SK-N-SH (cell line): ENCODE results near the gene BORCS6.
A peak's percentile ranks its signal among the peaks of the same experiment; 100 is the strongest.

Experiments
- CTCF ChIP-seq: fragments of 200-600 bp; sonication (generic); IDR thresholded peaks from 2 replicates; pipeline ENCODE4 v1.6.1; 2017; ENCODE audit warnings: antibody characterized with exemption, mild to moderate bottlenecking, moderate library complexity
- EZH2phosphoT487 ChIP-seq: fragments of 200-600 bp; sonication (generic); IDR thresholded peaks from 2 replicates; pipeline ENCODE4 v1.6.1; 2017; ENCODE audit warnings: low read depth, mixed run types, mild to moderate bottlenecking, antibody characterized with exemption, moderate library complexity, borderline replicate concordance
- PBX3 ChIP-seq: IDR thresholded peaks from 2 replicates; pipeline ENCODE4; 2012
- POLR2AphosphoS5 ChIP-seq: IDR thresholded peaks from 2 replicates; pipeline ENCODE4 v1.6.1; 2012; ENCODE audit warnings: low read depth, low read length
- RFX5 ChIP-seq: IDR thresholded peaks from 2 replicates; pipeline ENCODE4 v1.6.1; 2012; ENCODE audit warnings: mild to moderate bottlenecking, improper control_type of control experiment, low read length
- SMC3 ChIP-seq: IDR thresholded peaks from 2 replicates; pipeline ENCODE4 v1.6.1; 2012; ENCODE audit warnings: low read depth, low read length, improper control_type of control experiment
- TEAD4 ChIP-seq: IDR thresholded peaks from 2 replicates; pipeline ENCODE4 v1.4.0; 2012; ENCODE audit warnings: mild to moderate bottlenecking, borderline replicate concordance; ENCODE audit not compliant: insufficient read depth
- USF1 ChIP-seq: IDR thresholded peaks from 2 replicates; pipeline ENCODE4 v1.4.0; 2012; ENCODE audit warnings: low read depth, borderline replicate concordance
- ZBTB33 ChIP-seq: IDR thresholded peaks from 2 replicates; pipeline ENCODE4 v1.4.0; 2012; ENCODE audit warnings: low read depth, borderline replicate concordance
- TF ChIP-seq, protein P1 (sequence below): IDR thresholded peaks from 2 replicates; pipeline ENCODE4 v1.6.1; 2012; ENCODE audit warnings: mild to moderate bottlenecking, low read depth, low read length, moderate library complexity

GRCh38 chr17:8151120-8151640 lies 38.8 kb downstream of the BORCS6 start:
- TF ChIP-seq CTCF (no peak), RFX5 (peak; percentile 97), POLR2AphosphoS5 (no peak), ZBTB33 (no peak), PBX3 (0 out of 2 replicates have a peak, but pooled peaks have one; percentile 3), SMC3 (no peak), TEAD4 (no peak), EZH2phosphoT487 (no peak), USF1 (no peak; the same call in 1 of the 2 replicates)
- TF ChIP-seq, protein P1, sequence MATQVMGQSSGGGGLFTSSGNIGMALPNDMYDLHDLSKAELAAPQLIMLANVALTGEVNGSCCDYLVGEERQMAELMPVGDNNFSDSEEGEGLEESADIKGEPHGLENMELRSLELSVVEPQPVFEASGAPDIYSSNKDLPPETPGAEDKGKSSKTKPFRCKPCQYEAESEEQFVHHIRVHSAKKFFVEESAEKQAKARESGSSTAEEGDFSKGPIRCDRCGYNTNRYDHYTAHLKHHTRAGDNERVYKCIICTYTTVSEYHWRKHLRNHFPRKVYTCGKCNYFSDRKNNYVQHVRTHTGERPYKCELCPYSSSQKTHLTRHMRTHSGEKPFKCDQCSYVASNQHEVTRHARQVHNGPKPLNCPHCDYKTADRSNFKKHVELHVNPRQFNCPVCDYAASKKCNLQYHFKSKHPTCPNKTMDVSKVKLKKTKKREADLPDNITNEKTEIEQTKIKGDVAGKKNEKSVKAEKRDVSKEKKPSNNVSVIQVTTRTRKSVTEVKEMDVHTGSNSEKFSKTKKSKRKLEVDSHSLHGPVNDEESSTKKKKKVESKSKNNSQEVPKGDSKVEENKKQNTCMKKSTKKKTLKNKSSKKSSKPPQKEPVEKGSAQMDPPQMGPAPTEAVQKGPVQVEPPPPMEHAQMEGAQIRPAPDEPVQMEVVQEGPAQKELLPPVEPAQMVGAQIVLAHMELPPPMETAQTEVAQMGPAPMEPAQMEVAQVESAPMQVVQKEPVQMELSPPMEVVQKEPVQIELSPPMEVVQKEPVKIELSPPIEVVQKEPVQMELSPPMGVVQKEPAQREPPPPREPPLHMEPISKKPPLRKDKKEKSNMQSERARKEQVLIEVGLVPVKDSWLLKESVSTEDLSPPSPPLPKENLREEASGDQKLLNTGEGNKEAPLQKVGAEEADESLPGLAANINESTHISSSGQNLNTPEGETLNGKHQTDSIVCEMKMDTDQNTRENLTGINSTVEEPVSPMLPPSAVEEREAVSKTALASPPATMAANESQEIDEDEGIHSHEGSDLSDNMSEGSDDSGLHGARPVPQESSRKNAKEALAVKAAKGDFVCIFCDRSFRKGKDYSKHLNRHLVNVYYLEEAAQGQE, result no peak
